ENCODE measurements around the gene PTOV1.

- TF ChIP-seq PRDM15 (CRISPR knock-in tag; IDR thresholded peaks at IDR 0.05) (no peak), CTCF (IDR thresholded peaks at IDR 0.05) (no peak), CREB1 (CRISPR knock-in tag; IDR thresholded peaks at IDR 0.05) (no peak), MAX (CRISPR knock-in tag; IDR thresholded peaks at IDR 0.05) (no peak), STAT6 (CRISPR knock-in tag; conservative IDR thresholded peaks at IDR 0.05; ENCODE audit: low read depth) (no peak), TP53 (CRISPR knock-in tag; IDR thresholded peaks at IDR 0.05) (no peak), JUN (CRISPR knock-in tag; IDR thresholded peaks at IDR 0.05) (no peak), CREM (CRISPR knock-in tag; IDR thresholded peaks at IDR 0.05) (no peak), GRHL2 (CRISPR knock-in tag; IDR thresholded peaks at IDR 0.05; ENCODE audit: insufficient replicate concordance, severe bottlenecking) (no peak), MLX (CRISPR knock-in tag; IDR thresholded peaks at IDR 0.05) (no peak), NR1H2 (CRISPR knock-in tag; IDR thresholded peaks at IDR 0.05) (no peak), EMX1 (CRISPR knock-in tag; IDR thresholded peaks at IDR 0.05) (no peak), SMAD3 (CRISPR knock-in tag; IDR thresholded peaks at IDR 0.05; ENCODE audit: borderline replicate concordance) (no peak)
Observed at GRCh38 chr19:49837425-49837824, 13.5 kb upstream of the PTOV1 start.

Data from WTC11 (cell line).